ENCODE measurements around the gene POLN.

DNA sequence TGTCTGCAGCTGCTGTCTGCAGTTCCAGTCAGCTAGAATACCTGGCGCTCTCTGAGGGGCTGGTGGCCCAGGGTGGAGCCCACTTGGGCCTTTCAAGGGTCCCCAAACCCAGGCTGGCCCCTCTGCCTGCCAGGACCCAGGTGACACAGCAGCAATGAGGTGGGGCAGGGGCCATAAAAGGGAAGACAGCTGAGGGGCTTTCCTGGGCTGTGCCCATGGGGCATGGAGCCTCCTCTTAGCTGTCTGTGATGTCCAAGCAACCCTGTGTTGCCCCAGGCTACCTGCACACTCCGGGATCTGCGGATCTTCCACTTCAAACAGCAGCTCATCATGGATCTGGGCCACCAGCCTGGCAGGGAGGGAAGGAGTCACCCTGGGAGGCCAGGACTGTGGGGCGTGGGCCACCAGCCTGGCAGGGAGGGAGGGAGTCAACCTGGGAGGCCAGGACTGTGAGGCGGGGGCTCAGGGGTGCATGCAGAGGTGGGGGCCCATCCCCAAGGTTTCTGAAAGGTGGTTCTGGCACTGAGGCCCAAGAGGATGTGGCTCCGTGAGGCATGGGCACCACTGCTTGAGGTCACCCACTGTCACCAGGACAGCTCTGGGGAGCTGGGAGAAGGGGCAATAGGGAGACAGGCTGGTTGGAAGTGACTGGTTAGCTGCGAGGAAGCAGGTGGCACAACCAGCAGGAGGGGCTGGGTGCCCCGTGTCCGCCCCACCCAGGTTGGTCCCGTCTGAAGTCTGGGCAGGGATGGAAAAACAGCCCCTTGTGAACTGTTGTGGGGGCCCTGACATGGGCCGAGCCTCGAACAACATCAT, 166.5 kb downstream of the POLN start:
- TF ChIP-seq CTCF (conservative IDR thresholded peaks at IDR 0.05; ENCODE audit: low read length) = no peak
- no peak for TF ChIP-seq EZH2phosphoT487 (IDR thresholded peaks at IDR 0.05; ENCODE audit: borderline replicate concordance, low read depth, low read length)

Data from OCI-LY7 (cell line).